ENCODE measurements around the gene CYBC1. TPM values are rescaled to one million over a fixed set of nuclear protein-coding genes. Genes with fewer than 3 reads are reported as not detected.

The CYBC1 gene
- 132 TPM for total RNA-seq
- long read RNA-seq, transcript CYBC1-201 (7 exons, 2,093 nt), result major isoform, 90 of 210 reads
- long read RNA-seq, transcript CYBC1-210 (7 exons, 1,053 nt), result minor isoform, 7 of 210 reads
- long read RNA-seq, transcript CYBC1-205 (2 exons, 2,222 nt), result minor isoform, 8 of 210 reads
- long read RNA-seq, transcript CYBC1-203 (6 exons, 2,050 nt), result minor isoform, 7 of 210 reads
- long read RNA-seq, partial matches to known transcripts, result 20 of 210 reads
- long read RNA-seq, other reads (novel, unspliced or antisense), result 66 of 210 reads

- DNase-seq, result peak; percentile 95
- H3K4me1 ChIP-seq, result peaks cover 40% of the 10 kb centered on the region
- H3K36me3 ChIP-seq, result peaks cover 12% of the 10 kb centered on the region
- no peak for TF ChIP-seq CTCF (IDR thresholded peaks at IDR 0.05)
- no peaks in the 10 kb centered on the region for H3K27me3 ChIP-seq (ENCODE audit: low read depth)
- H3K9me3 ChIP-seq, result no peaks in the 10 kb centered on the region
- intact Hi-C loops (cut with DNase I), result no loop called here
- peak within 1 kb of the TSS; percentile 95 for H3K27ac ChIP-seq
- ATAC-seq, result peak; percentile 97
- peak within 1 kb of the TSS; percentile 97 for H3K4me3 ChIP-seq
Measured at GRCh38 chr17:82450357-82451106, at the start of gene CYBC1. CYBC1 (minus strand) TSS chr17:82450752; CDS start chr17:82449254, 1,498 bp downstream.

GRCh38 chr17:82497483-82498405 lies 47.2 kb upstream of the CYBC1 start:
- Histone ChIP-seq H3K4me3 (peak overlapping the region; percentile 75), H3K27ac (peak overlapping the region; percentile 87), H3K4me1 (peaks cover 29% of the 10 kb centered on the region), H3K36me3 (no peaks in the 10 kb centered on the region), H3K9me3 (no peaks in the 10 kb centered on the region), H3K27me3 (ENCODE audit: low read depth) (no peaks in the 10 kb centered on the region)
- DNase-seq, result peak; percentile 68
- no peak for TF ChIP-seq CTCF (IDR thresholded peaks at IDR 0.05)
- ATAC-seq, result peak; percentile 48 to 49
- intact Hi-C loops (cut with DNase I), result no loop called here

GRCh38 chr17:82496529-82497434 lies 46.2 kb upstream of the CYBC1 start:
- Histone ChIP-seq H3K27ac (peak overlapping the region; percentile 87), H3K9me3 (no peaks in the 10 kb centered on the region), H3K36me3 (no peaks in the 10 kb centered on the region), H3K4me1 (peaks cover 29% of the 10 kb centered on the region), H3K27me3 (ENCODE audit: low read depth) (no peaks in the 10 kb centered on the region), H3K4me3 (peak overlapping the region; percentile 75)
- ATAC-seq, result peak; percentile 90 to 91
- peak; percentile 99 for DNase-seq
- intact Hi-C loops (cut with DNase I), result no loop called here
- no peak for TF ChIP-seq CTCF (IDR thresholded peaks at IDR 0.05)

- intact Hi-C loops (cut with DNase I), result no loop called here
- DNase-seq, result no peak
- no peaks in the 10 kb centered on the region for H3K36me3 ChIP-seq
- H3K27me3 ChIP-seq (ENCODE audit: low read depth), result no peaks in the 10 kb centered on the region
- TF ChIP-seq CTCF (IDR thresholded peaks at IDR 0.05), result no peak
- peak overlapping the region; percentile 87 for H3K27ac ChIP-seq
- peak overlapping the region; percentile 75 for H3K4me3 ChIP-seq
- peaks cover 29% of the 10 kb centered on the region for H3K4me1 ChIP-seq
- H3K9me3 ChIP-seq, result no peaks in the 10 kb centered on the region
- ATAC-seq, result no peak
Measured at GRCh38 chr17:82495844-82496528, 45.4 kb upstream of the CYBC1 start.

Measured in lower lobe of right lung (tissue), 2 donors.